LoVo (cell line): ENCODE data around the gene PKMYT1.

Source experiments
- DNase-seq: peaks from one replicate; pipeline ENCODE4 v3.0.0-alpha.2; 2016; ENCODE audit warnings: low spot score

Gene PKMYT1

DNA sequence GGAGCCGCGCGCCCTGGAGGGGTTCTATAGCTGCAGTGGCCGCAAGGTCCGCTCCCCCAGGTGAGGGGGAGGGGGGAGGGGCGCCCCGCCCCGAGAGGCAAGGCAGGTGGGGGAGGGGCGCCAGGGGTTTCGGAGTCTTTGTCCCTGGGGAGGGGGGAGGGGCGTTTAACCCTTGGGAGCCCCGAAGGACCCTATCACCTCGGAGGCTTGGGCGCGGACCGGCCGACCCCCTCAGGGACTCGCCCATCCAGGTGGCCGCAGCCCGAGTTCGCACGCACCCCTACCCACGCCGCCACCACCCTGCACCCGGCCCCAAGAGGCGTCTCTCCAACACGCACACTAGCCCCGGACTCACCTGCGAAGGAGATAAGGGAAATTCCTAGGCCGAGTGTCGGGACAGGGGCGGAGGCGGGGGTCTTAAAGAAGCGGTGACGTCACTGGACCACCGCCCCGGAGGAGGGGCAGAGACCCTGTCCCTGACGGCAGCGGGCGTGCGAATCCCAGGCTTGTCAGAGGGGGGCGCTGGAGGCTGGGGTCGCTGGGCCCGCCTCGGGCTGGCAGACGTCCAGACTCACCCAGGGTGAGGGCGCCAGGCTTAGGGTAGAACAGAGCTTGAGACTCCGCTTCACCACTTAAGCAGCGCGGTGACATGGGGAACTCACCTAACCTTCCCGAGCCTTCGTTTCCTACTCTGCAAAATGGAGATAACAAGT lies 37.7 kb upstream of the PKMYT1 start, which contains the start of gene CLDN6:
Gene CLDN6, minus strand, starts transcription at position 390 of the 713 bp plus-strand sequence. CDS start 2,162 bp downstream, outside the sequence.
- no peak for DNase-seq

DNA sequence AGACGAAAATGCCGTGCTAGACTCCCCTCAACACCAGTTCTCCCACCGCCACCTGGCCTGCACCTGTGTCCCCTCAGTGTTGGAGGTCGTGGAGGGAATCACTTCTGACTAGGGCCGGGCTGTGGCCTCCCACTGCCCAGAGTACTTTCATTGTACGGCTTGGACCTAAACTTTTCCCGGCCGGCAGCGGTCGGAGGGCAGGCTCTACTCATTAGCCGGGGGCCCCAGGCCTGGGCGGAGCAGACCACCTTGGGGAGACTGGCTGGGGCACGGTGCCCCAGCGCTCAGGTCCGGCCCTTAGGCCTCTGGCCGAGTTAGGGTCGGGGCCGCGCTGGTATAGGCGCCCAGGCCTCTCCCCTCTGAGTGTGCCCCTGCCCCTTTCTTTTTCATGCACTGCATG lies 37.1 kb upstream of the PKMYT1 start:
- no peak for DNase-seq

DNA sequence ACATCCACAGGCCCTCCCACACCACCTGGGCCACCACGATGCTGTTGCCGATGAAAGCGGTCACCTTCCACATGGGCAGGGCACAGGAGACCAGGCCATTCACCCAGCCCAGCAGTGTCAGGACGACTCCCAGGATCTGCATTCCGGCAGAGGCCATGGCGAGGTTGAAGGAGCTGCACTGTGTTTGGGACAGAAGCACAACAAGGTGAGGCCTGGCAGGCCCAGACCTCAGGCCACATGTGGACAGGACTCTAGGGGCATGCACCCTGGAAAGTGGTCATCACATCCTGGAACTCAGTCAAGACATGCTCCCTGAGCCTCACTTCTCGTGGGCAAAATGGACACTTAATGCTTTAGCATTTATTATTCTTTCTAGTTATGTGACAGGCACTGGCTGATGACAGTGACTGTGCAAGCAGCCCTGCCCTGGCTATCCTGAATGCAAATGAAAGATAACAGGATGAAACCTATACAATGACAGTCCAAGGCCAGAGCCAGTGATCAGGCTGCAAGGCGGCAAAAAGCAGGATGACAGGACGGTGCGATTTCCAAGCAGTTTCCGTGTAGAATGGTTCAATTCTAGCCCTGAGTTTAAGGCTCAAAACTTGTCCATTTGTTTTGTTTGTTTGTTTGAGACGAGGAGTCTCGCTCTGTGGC lies 35.7 kb upstream of the PKMYT1 start:
- DNase-seq: no peak

DNA sequence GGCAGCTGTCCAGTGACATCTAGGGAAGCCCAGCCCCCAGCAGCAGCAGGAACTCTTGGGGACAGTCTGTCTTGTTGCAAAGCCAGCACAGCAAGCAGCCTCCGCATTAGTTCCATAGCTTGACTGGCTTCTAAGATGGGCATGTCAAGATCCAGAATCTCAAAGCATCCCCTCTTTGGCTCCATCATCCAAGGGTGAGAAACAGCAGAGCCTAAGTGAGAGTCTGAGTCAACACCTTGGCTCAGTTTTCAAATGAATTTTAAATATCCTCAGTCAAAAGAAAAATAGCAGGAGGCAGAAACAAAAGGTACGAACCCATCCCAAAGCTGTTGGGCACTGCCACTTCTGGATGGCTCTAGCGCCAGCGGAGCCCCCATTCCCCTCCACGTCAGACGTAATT lies 34.7 kb upstream of the PKMYT1 start:
- DNase-seq: no peak

DNA sequence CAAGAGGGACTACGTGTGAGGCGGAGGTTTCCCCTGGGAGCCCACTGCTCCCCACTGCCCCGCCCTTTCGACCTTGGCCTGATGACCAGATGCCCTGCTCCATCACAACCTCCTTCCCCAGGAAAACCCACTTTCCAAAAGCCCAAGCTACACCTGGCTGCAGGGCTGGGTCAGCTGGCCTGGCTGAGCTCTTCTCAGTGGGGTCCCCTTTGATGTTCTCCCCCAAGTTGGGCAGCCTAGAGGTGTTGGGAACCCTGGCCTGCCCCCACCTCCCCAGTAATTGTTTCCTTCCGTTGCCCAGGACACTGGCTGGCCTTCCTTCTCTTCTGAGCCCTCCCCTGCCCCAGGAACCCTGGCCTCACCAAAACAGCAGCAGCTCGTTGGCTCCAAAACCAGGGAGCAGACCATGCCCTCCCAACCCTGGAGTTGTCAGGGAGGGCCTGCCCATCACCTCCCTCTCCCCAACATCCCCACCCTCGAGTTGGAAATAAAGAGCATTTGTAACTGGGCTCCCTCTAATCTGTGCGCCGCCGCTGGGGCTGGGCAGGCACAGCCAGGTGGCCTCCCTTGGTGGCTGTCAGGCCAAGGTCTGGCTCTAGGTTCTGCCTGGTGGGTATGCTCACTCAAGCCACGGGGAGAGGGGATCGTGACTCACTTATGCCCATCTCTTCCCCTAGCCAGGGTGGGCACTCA lies 33.9 kb upstream of the PKMYT1 start:
- DNase-seq: no peak

DNA sequence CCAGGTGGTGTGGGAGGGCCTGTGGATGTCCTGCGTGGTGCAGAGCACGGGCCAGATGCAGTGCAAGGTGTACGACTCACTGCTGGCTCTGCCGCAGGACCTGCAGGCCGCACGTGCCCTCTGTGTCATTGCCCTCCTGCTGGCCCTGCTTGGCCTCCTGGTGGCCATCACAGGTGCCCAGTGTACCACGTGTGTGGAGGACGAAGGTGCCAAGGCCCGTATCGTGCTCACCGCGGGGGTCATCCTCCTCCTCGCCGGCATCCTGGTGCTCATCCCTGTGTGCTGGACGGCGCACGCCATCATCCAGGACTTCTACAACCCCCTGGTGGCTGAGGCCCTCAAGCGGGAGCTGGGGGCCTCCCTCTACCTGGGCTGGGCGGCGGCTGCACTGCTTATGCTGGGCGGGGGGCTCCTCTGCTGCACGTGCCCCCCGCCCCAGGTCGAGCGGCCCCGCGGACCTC lies 33.3 kb upstream of the PKMYT1 start:
- DNase-seq: no peak

DNA sequence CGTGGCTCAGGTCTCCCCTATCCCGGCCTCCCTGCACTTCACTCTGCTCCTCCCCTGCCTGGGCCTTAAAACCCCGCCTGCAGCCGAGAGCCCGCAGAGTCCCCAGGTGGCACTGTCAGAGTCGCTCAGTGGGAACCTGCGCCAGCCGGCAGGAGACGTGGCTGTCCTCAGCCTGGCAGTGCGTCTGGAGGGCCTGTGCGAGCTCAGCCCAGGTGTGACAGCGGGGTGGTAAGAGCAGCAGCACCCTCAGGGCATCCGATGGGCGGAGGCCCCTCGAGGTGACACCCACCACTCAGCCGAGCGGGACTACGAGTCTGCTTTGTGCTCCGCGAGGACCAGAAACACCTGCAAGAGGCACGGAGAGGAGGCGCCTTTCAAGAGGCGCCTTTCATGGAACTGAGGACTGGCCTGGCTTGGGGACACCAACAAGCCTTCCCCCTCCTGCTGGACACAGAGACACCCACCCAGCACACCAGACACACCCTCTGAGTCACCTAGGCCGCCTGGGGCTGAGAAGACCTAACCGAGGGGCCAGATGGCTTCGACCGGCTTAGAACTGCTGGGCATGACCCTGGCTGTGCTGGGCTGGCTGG lies 32.7 kb upstream of the PKMYT1 start, which contains the start of gene CLDN9:
Gene CLDN9, plus strand, starts transcription at position 96 of the 593 bp plus-strand sequence. Its CDS starts 440 bp downstream, at position 536.
- DNase-seq: no peak

DNA sequence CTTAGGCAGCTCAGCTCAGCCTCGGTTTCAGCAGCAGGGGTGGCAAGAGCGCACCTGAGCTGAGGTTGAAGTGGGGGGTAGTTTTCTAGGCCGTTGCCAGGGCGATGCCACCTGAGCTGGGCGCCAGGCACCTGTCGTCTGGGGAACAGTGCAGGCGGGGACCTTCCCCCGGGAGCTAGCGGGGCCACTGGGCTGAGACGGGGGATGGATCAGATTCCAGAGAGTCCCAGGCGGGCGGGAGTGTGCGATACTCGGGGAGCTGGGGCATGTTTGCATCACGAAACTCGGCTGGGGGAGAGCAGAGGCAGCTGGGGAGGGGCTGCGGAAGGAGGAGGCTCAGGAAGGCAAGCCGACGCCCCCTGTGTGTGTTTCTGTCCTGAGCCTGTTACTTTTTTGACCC lies 32.0 kb upstream of the PKMYT1 start:
- DNase-seq: no peak

DNA sequence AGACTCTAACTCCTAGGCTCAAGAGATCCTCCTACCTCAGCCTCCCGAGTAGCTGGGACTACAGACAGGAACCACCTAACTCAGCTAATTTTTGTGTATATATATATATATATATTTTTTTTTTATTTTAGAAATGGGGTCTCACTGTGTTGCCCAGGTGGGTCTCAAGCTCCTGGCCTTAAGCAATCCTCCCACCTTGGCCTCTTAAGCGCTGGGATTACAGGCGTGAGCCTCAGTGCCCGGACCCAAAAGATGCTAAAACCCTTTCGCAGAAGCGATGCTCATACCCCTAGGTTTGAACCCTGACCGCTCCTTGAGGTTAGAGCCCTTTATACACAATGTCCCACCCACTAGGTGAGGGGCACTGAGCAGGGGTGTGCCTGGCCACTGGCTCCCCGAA lies 30.3 kb upstream of the PKMYT1 start:
- no peak for DNase-seq

DNA sequence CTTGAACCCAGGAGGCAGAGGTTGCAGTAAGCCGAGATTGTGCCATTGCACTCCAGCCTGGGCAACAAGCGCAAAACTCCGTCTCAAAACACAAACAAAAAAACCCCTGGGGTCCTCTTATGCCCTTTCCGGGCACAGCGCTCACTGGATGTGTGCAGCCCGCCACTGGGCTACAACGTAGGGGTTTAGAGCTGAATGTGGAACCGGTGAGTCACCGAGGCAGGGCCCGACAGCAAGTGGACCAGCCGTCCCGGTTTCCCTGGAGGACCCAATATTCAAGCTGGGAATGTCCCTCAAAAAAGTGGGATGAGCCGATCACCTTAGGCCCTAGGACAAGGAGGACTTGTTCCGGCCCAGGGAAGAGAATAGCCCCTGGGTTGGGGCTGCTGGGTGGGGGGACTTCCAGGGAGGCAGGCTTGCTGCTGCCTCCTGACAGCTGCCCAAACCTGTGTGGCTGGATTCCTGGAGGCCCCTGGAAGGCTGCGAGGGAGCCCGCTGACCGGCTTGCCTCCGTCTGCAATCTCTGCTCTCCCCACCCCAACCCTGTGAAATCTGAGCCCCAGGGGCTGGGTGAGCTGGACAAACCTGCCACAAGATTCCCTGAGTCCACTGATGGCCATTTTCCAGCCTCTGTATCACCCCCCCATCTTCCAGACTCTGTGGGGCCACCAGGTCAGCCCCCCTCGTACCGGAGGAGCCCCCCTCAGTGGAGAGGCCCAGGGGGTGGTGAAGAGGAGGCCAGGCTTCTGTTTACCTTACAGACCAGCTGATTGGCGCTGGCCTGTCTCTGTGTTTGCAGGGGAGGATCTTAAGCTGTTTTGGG lies 29.5 kb upstream of the PKMYT1 start:
- DNase-seq: no peak

DNA sequence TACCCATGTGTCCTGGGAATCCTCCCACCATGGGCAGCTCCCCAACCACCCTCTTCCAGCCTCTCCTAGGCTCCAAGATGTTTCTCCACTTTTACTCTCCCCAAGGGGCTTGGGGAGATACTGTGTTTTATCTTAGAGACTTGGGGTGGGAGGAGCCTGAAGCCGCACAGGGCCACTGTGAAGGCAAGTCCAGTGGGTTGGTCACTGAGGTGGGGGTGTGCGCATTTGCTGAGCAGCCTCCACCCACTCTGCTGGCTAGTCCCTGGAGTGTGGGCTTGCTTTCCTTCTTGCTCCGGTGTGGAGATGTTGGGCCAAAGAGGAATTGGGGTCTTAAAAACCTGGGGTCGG lies 28.4 kb upstream of the PKMYT1 start:
- no peak for DNase-seq

DNA sequence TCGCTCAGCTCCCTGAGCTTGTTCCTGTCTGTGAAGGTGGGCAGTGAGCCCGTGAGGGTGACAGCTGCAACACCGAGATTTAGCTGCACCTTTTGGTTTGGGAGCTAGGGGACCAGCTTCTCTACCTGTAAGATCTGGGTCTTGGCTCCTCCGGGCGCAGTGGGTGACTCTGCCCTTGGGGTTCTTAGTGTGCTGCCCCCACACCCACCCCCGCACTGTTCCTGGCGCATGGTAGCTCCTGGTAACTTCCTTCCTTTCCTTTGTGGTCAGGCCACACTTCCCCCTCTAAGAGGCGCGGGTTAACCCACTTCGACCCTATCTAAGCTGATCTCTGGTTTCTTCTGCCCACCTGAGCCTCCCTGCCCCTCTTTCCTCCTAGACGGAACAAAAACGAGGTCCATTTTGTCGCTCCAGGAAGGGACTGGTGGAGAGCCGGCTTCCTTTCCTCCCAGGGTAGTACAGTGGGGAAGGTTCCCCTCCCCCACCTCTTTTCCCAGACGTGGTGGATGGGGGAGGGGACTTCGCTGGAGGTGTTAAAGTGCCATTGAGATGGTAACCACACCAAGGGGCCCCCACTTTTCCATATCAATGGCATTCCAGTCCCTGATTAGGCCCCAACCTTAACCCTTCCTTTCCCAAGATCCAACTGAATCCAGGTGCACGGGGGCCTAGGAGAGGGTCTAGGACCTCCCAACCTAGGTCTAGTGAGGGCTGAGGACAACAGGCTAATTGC lies 27.9 kb upstream of the PKMYT1 start:
- DNase-seq: no peak

DNA sequence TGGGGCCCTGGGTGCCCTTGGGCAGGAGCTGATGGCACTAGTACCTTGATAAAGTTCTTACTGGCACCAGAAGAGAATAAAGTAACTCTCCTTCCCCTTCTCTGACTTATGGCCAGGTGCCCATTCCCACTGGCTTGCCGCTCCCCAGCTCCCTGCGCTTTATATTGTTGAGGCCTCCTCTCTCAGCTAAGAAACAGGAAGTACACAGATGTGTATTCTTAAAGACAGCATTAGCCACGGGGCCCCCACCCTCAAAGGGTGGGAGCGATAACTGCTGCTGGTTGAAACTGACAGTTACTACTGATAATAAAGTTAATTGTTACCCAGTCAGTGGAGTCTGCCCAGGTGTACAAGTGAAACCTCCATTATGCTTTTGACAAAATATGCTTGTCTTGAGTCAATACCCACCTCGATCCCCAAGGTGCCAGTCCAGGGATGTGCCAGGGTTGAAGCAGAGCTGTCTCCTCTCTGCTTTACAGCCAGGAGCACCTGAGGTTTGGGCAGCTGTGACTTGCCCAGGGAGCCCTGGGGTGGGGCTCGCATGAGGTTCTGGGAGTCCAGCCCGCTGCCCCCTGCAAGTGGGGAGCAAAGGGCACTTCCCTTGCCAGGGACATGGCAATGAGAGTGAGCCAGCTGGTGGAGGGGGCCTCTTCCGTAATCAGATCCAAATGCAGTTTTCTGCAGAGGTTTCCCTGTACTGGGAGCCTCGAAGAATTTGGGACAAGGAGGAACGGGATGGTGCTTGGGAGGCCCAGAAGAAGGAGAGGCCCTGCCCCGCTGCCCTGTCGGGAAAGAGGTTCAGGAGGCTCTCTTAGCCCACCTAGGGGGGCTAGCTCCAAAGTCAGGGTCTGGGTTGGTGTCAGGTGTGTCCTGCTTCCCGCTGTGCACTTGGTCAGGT lies 27.1 kb upstream of the PKMYT1 start:
- DNase-seq: no peak

DNA sequence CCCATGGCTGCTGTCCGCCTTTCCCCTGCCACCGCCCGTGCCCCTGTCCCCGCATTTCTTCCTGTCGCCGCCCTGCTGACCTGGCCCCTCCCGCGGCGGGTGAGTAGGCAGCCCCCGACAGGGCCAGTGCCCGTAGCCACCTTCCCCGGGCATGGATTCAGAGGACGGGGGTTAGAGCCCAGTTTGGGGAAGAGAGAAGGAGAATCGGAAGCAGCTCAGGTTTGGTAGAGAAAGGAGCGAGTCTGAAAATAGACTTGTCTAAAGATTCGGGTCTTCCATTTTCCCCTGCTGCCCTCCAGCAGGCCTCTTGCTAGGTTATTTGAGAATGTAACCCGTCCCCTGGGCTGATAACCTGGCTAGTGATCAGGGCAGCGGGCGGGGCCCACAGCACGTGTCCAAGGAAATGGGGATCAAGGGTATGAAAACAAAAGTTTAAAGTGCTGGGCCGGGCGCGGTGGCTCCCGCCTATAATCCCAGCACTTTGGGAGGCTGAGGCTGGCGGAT lies 24.6 kb upstream of the PKMYT1 start:
- peak; percentile 44 for DNase-seq

DNA sequence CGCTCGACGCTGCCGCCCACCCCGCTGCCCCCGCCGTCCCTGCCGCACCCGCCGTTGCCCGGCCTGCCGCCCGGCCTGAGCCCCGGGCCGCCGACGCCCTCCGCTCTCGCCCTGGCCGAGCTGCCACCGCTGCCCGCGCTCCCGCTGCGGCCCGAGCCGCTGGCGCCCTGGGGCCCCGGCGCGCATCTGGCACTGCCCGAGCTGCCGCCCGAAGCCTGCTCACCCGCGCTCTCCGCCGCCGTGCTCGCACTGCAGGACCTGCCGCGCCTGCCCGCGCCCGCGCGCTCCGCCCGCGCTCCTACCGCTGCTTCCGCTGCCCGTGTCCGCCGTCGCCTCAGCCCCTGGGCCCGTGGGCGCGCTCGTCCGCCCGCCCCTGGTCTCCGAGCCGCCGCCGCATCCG lies 24.1 kb upstream of the PKMYT1 start:
- DNase-seq: no peak

DNA sequence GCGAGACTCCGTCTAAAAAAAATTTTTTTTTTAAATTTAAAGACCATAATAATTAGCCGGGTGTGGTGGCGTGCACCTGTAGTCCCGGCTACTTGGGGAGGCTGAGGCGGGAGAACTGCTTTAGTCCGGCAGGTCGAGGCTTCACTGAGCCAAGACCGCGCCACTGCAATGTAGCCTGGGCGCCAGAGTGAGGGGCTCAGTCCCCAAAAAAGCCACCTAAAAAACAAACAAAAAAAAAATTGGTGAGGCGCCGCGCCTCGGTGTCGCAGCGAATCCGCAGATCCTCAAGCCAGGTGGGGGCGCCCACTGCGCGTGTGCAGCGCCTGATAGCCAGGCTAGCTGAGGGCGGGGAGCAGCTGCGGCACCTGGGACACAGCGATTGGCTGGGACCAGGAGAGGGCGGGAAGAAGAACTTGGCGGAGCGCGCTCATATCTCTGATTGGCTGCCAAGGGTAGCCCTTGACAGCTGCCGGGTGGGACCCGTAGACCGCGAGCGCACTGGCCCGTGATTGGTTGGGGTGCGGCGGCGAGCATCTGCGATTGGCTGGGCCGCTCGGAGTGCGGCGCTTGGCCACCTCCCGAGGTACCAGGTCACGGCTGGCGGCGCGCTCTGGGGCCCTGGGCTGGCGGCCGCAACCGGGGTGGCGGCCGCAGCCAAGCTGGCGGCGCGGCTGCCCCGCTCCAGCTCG lies 23.5 kb upstream of the PKMYT1 start:
- peak; percentile 99 for DNase-seq

DNA sequence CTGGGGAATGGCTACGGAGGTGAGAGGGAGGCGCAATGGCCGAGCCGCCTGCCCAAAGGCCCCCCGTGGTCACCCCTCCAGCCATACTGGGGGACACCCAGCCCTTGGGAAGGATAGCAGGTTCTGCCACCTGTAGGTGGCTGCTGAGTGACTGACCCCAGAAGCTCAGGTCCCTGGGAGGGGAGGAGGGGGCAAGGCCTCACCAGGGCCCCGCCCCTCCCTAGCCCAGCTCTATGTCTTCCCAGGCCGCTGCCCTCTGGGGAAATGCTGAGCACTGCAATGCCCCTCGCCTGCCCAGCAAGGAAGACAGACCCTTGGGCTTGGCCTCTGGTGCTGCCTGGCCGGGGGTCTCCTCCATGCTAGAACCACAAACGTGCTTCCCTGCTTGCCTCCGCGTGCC lies 21.1 kb upstream of the PKMYT1 start:
- no peak for DNase-seq

DNA sequence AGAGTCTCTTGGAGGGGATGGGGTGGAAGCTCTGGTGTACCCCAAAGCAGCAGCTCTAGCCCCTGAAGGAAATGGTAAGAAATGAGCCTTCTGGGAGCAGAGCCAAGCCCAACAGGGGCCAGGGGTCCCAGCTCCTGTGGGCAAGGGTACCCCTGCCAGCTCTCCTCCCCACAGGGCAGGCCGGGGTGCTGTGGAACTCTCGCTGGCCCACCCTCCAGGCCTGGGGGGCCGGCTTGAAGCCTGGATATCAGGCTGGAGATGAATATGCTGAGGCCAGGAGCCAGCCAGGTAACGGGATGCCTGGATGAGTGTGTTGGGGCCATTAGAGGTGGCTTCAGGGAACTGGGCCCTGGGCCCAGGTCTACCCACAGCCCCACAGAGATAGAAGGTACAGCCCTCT lies 20.3 kb upstream of the PKMYT1 start:
- no peak for DNase-seq

DNA sequence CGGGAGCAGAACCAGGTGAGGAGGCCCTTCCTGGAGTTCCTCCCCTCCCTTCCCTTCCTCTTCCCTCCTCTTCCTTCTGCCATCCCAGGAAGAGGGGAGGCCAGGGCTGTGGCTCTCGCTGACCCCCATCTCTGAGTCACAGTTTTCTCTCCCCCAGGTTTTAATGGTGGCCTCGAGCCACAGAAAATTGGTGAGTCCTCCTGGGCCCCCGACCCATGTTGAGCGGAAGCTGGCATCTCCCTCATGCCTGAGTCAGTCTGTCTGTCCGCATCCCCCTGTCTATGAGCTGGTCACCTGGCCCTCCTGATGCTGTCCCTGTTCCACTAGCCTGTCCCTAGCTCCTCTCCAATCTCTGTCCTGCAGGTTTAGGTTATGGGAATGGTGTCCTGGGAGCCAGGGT lies 19.7 kb upstream of the PKMYT1 start:
- no peak for DNase-seq
